ENCODE measurements around the gene HTT. TPM values are rescaled to one million over a fixed set of nuclear protein-coding genes. Genes with fewer than 3 reads are reported as not detected.

Gene HTT
- total and polyA plus RNA-seq, 9 donors: 16.5 to 29.6 (median 22.2) TPM

DNA sequence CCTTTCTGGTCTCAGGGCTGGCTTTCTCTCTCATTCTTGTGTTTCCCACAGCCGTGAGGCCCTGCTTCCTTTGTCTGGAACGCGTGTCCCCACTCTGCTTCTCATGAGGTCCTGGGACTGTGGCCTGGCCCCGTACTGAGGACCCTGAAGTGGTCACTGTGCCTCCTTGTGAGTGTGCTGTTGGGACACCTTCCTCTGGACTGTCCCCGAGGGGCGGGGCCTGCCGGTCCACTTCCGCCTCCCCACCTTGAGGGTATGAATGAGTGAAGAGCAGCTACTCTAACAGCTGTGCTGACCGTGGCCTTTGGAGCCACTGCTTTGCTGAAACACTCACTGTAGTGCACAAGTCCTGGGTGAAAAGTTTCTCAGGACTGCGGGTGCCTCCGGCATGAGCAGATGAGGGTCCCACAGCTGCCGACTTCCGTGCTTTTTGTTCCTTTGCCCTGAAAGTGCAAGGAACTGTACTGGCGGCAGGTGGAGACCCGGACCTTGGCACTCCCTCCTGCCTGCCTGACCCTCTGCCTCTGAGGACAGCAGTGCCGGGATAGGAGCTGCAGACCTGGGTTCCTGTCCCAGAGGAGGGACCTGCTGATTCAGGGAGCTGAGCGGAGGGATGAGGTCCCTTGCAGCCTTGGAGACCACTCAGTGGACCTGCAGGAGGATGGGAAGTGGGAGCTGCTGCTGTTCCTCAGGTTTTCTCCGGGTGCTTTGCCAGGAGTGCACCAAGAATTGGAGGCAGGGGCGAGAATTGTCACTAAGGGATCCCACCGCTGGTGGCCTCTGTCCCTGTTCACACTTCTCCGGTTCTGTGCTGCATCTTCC, 38.1 kb upstream of the HTT start:
- Histone ChIP-seq H3K27me3 (ENCODE audit: control insufficient read depth, insufficient read depth, low read length) (no peaks in the 10 kb centered on the region), H3K9me3 (replicated peaks; ENCODE audit: control insufficient read depth, low read depth, low read length) (no peaks in the 10 kb centered on the region), H3K4me1 (ENCODE audit: control insufficient read depth, insufficient read depth, low read length) (peaks cover 45% of the 10 kb centered on the region), H3K36me3 (ENCODE audit: control insufficient read depth, insufficient read depth, low read length) (no peaks in the 10 kb centered on the region), H3K4me3 (ENCODE audit: low read length) (no peak overlapping the region), H3K27ac (ENCODE audit: low read length) (no peak overlapping the region)
- 71% methylated on average over 20 of the region's 21 CpGs for WGBS (ENCODE audit: insufficient coverage)
- DNase-seq: no peak

GRCh38 chr4:3037957-3038461, 36.5 kb upstream of the HTT start:
- DNase-seq: peak; percentile 81
- no peaks in the 10 kb centered on the region for H3K9me3 ChIP-seq (replicated peaks; ENCODE audit: control insufficient read depth, low read depth, low read length)
- H3K36me3 ChIP-seq (ENCODE audit: control insufficient read depth, insufficient read depth, low read length): no peaks in the 10 kb centered on the region
- H3K27ac ChIP-seq (ENCODE audit: low read length): peak overlapping the region; percentile 89
- 48% methylated on average over 2 of the region's 6 CpGs for WGBS (ENCODE audit: insufficient coverage)
- peaks cover 52% of the 10 kb centered on the region for H3K4me1 ChIP-seq (ENCODE audit: control insufficient read depth, insufficient read depth, low read length)
- no peaks in the 10 kb centered on the region for H3K27me3 ChIP-seq (ENCODE audit: control insufficient read depth, insufficient read depth, low read length)
- no peak overlapping the region for H3K4me3 ChIP-seq (ENCODE audit: low read length)

DNA sequence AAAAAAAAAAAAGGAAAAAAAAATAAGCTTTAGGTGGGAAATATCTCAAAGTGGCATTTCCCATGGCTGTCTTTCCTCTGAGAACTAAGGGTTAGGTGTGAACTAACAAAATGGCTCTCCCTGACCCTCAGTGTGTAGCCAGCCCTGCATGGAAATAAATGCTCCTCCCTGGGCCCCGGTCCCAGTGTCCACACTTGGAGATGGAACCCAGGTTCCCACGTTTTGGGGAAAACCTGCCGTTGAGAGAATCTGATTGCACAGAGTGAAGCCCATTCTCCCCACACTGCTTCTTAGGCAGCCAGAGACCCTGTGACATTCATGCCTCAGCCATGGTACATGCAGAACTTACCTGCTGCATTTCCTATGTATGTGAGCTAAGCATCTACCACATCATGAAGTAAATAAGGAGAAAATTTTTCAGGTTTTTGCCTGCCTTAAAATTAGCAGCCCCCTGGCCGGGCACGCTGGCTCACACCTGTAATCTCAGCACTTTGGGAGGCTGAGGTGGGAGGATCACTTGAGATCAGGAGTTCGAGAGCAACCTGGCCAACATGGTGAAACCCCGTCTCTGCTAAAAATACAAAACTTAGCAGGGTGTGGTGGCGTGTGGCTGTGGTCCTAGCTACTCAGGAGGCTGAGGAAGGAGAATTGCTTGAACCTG, 34.6 kb upstream of the HTT start:
- no peak overlapping the region for H3K4me3 ChIP-seq (ENCODE audit: low read length)
- no peak for DNase-seq
- peaks cover 49% of the 10 kb centered on the region for H3K4me1 ChIP-seq (ENCODE audit: control insufficient read depth, insufficient read depth, low read length)
- 82% methylated on average over 6 of the region's 8 CpGs for WGBS (ENCODE audit: insufficient coverage)
- no peaks in the 10 kb centered on the region for H3K36me3 ChIP-seq (ENCODE audit: control insufficient read depth, insufficient read depth, low read length)
- H3K27me3 ChIP-seq (ENCODE audit: control insufficient read depth, insufficient read depth, low read length): no peaks in the 10 kb centered on the region
- H3K9me3 ChIP-seq (replicated peaks; ENCODE audit: control insufficient read depth, low read depth, low read length): no peaks in the 10 kb centered on the region
- H3K27ac ChIP-seq (ENCODE audit: low read length): no peak overlapping the region

- 84% methylated on average over 21 of the region's 28 CpGs for WGBS (ENCODE audit: insufficient coverage)
- Histone ChIP-seq H3K9me3 (replicated peaks; ENCODE audit: control insufficient read depth, low read depth, low read length) (no peaks in the 10 kb centered on the region), H3K4me3 (ENCODE audit: low read length) (no peak overlapping the region), H3K27ac (ENCODE audit: low read length) (peak overlapping the region; percentile 88), H3K4me1 (ENCODE audit: control insufficient read depth, insufficient read depth, low read length) (peaks cover 49% of the 10 kb centered on the region), H3K27me3 (ENCODE audit: control insufficient read depth, insufficient read depth, low read length) (no peaks in the 10 kb centered on the region), H3K36me3 (ENCODE audit: control insufficient read depth, insufficient read depth, low read length) (no peaks in the 10 kb centered on the region)
- DNase-seq: no peak
Measured at GRCh38 chr4:3040452-3041191, 33.9 kb upstream of the HTT start.

- DNase-seq: peak; percentile 80
- no peaks in the 10 kb centered on the region for H3K36me3 ChIP-seq (ENCODE audit: control insufficient read depth, insufficient read depth, low read length)
- H3K27me3 ChIP-seq (ENCODE audit: control insufficient read depth, insufficient read depth, low read length): no peaks in the 10 kb centered on the region
- H3K9me3 ChIP-seq (replicated peaks; ENCODE audit: control insufficient read depth, low read depth, low read length): no peaks in the 10 kb centered on the region
- H3K4me3 ChIP-seq (ENCODE audit: low read length): peak overlapping the region; percentile 29
- WGBS (ENCODE audit: insufficient coverage): 24% methylated on average over 57 of the region's 57 CpGs
- H3K4me1 ChIP-seq (ENCODE audit: control insufficient read depth, insufficient read depth, low read length): peaks cover 43% of the 10 kb centered on the region
- H3K27ac ChIP-seq (ENCODE audit: low read length): peak overlapping the region; percentile 88
Measured at GRCh38 chr4:3041192-3042142, 33.0 kb upstream of the HTT start.

GRCh38 chr4:3042226-3042625, 32.3 kb upstream of the HTT start:
- peak overlapping the region; percentile 88 for H3K27ac ChIP-seq (ENCODE audit: low read length)
- no peak for DNase-seq
- H3K27me3 ChIP-seq (ENCODE audit: control insufficient read depth, insufficient read depth, low read length): no peaks in the 10 kb centered on the region
- peak overlapping the region; percentile 29 for H3K4me3 ChIP-seq (ENCODE audit: low read length)
- H3K36me3 ChIP-seq (ENCODE audit: control insufficient read depth, insufficient read depth, low read length): no peaks in the 10 kb centered on the region
- H3K4me1 ChIP-seq (ENCODE audit: control insufficient read depth, insufficient read depth, low read length): peaks cover 36% of the 10 kb centered on the region
- H3K9me3 ChIP-seq (replicated peaks; ENCODE audit: control insufficient read depth, low read depth, low read length): no peaks in the 10 kb centered on the region
- WGBS (ENCODE audit: insufficient coverage): 23% methylated on average over 2 of the region's 10 CpGs

- Histone ChIP-seq H3K9me3 (replicated peaks; ENCODE audit: control insufficient read depth, low read depth, low read length) (no peaks in the 10 kb centered on the region), H3K36me3 (ENCODE audit: control insufficient read depth, insufficient read depth, low read length) (no peaks in the 10 kb centered on the region), H3K4me3 (ENCODE audit: low read length) (no peak overlapping the region), H3K27ac (ENCODE audit: low read length) (no peak overlapping the region), H3K4me1 (ENCODE audit: control insufficient read depth, insufficient read depth, low read length) (peaks cover 27% of the 10 kb centered on the region), H3K27me3 (ENCODE audit: control insufficient read depth, insufficient read depth, low read length) (no peaks in the 10 kb centered on the region)
- no peak for DNase-seq
- 73% methylated on average over 6 of the region's 11 CpGs for WGBS (ENCODE audit: insufficient coverage)
Measured at GRCh38 chr4:3043282-3044020, 31.0 kb upstream of the HTT start.

DNA sequence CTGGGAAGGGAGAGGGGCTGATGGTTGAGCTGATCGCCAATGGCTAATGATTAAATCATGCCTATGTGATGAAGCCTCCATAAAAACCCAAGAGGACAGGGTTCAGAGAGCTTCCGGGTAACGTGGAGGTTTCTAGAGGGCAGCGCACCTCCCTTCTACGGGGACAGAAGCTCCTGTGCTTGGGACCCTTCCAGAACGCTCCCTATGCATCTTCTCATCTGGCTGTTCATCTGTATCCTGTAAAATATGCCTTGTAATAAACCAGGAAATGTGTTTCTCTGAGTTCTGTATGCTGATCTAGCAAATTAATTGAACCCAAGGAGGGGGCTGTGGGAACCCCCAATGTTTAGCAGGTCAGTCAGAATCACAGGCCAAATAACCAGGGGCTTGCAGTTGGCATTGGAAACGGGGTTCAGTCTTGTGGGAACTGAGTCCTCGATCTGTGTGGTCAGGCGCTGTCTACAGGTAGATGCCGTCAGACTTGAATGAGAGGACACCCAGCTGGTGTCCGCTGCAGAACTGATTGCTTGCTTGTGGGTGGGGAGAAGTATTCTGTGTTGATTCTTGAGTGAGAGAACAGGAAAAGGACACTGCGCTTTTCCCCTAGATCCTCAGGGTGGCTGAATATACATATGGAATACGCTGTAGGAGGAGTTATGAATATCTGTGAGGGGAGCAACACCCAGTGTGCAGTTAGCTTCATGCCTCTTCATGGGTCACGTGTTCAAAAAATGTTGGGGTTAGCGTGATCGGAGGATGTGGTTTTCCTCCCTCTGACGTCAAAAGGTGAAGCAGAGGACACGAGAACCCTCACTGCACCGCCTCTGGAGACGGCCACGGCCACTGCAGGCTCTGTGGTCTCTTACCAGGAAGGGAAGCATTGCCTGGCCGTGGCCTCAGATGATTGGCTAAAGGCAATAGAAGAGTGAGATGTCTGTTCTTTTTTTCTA, 29.3 kb upstream of the HTT start:
- no peaks in the 10 kb centered on the region for H3K27me3 ChIP-seq (ENCODE audit: control insufficient read depth, insufficient read depth, low read length)
- peaks cover 24% of the 10 kb centered on the region for H3K4me1 ChIP-seq (ENCODE audit: control insufficient read depth, insufficient read depth, low read length)
- H3K27ac ChIP-seq (ENCODE audit: low read length): no peak overlapping the region
- H3K9me3 ChIP-seq (replicated peaks; ENCODE audit: control insufficient read depth, low read depth, low read length): no peaks in the 10 kb centered on the region
- no peak overlapping the region for H3K4me3 ChIP-seq (ENCODE audit: low read length)
- peak; percentile 66 for DNase-seq
- H3K36me3 ChIP-seq (ENCODE audit: control insufficient read depth, insufficient read depth, low read length): no peaks in the 10 kb centered on the region
- WGBS (ENCODE audit: insufficient coverage): 71% methylated on average over 20 of the region's 22 CpGs
